Measurements from ENCODE around the gene GKN2.

- TF ChIP-seq GATA3 (IDR thresholded peaks at IDR 0.05; ENCODE audit: low read depth, low read length) (no peak), GATA2 (IDR thresholded peaks at IDR 0.05; ENCODE audit: low read depth, low read length) (no peak)
Observed at GRCh38 chr2:68980956-68981355, 28.3 kb upstream of the GKN2 start.

All from SH-SY5Y (cell line).